Measurements from ENCODE around the gene RNASEH2B.
A peak's percentile ranks its signal among the peaks of the same experiment; 100 is the strongest.

RNASEH2B gene

GRCh38 chr13:50889317-50889716 is 20.3 kb upstream of the RNASEH2B start:
- no peak for TF ChIP-seq CTCF (conservative IDR thresholded peaks at IDR 0.05; ENCODE audit: low read depth, low read length)
- Histone ChIP-seq H3K36me3 (ENCODE audit: insufficient read depth) (no peaks in the 10 kb centered on the region), H2AFZ (ENCODE audit: low read depth) (no peak overlapping the region), H4K20me1 (ENCODE audit: insufficient read depth) (no peaks in the 10 kb centered on the region), H3K4me2 (peak overlapping the region; percentile 42; the same call in 1 of the 2 replicates), H3K9ac (no peak overlapping the region), H3K27ac (no peak overlapping the region), H3K4me1 (ENCODE audit: low read depth, poor library complexity, severe bottlenecking) (peaks cover 58% of the 10 kb centered on the region), H3K4me3 (IDR thresholded peaks at IDR 0.05; ENCODE audit: insufficient read depth, low read depth, low read length) (no peak overlapping the region), H3K27me3 (ENCODE audit: insufficient read depth, low read depth) (no peaks in the 10 kb centered on the region), H3K79me2 (ENCODE audit: insufficient read depth, low read depth) (no peaks in the 10 kb centered on the region)

- no peak for TF ChIP-seq CTCF (conservative IDR thresholded peaks at IDR 0.05; ENCODE audit: low read depth, low read length)
- Histone ChIP-seq H3K27me3 (ENCODE audit: insufficient read depth, low read depth) (no peaks in the 10 kb centered on the region), H3K4me1 (ENCODE audit: low read depth, poor library complexity, severe bottlenecking) (peaks cover 74% of the 10 kb centered on the region), H3K79me2 (ENCODE audit: insufficient read depth, low read depth) (no peaks in the 10 kb centered on the region), H3K9ac (no peak overlapping the region; the same call in 1 of the 2 replicates), H3K4me2 (peak overlapping the region; percentile 86; the same call in 1 of the 2 replicates), H4K20me1 (ENCODE audit: insufficient read depth) (no peaks in the 10 kb centered on the region), H2AFZ (ENCODE audit: low read depth) (no peak overlapping the region; the same call in 1 of the 2 replicates), H3K36me3 (ENCODE audit: insufficient read depth) (no peaks in the 10 kb centered on the region), H3K27ac (peak overlapping the region; percentile 96), H3K4me3 (IDR thresholded peaks at IDR 0.05; ENCODE audit: insufficient read depth, low read depth, low read length) (no peak overlapping the region)
These were observed 18.4 kb upstream of the RNASEH2B start for GRCh38 chr13:50891206-50891605.

- Histone ChIP-seq H4K20me1 (ENCODE audit: insufficient read depth) (no peaks in the 10 kb centered on the region), H3K79me2 (ENCODE audit: insufficient read depth, low read depth) (no peaks in the 10 kb centered on the region), H3K27ac (peak overlapping the region; percentile 96), H3K4me1 (ENCODE audit: low read depth, poor library complexity, severe bottlenecking) (peaks cover 74% of the 10 kb centered on the region), H3K27me3 (ENCODE audit: insufficient read depth, low read depth) (no peaks in the 10 kb centered on the region), H3K4me3 (IDR thresholded peaks at IDR 0.05; ENCODE audit: insufficient read depth, low read depth, low read length) (no peak overlapping the region), H2AFZ (ENCODE audit: low read depth) (peak overlapping the region; percentile 34; the same call in 1 of the 2 replicates), H3K36me3 (ENCODE audit: insufficient read depth) (no peaks in the 10 kb centered on the region), H3K9ac (peak overlapping the region; percentile 76; the same call in 1 of the 2 replicates), H3K4me2 (peak overlapping the region; percentile 86)
- no peak for TF ChIP-seq CTCF (conservative IDR thresholded peaks at IDR 0.05; ENCODE audit: low read depth, low read length)
These were observed 17.2 kb upstream of the RNASEH2B start for GRCh38 chr13:50892210-50892944.

- Histone ChIP-seq H3K27ac (peak overlapping the region; percentile 96), H3K4me3 (IDR thresholded peaks at IDR 0.05; ENCODE audit: insufficient read depth, low read depth, low read length) (no peak overlapping the region), H3K4me2 (peak overlapping the region; percentile 94), H3K4me1 (ENCODE audit: low read depth, poor library complexity, severe bottlenecking) (peaks cover 74% of the 10 kb centered on the region), H3K27me3 (ENCODE audit: insufficient read depth, low read depth) (no peaks in the 10 kb centered on the region), H3K36me3 (ENCODE audit: insufficient read depth) (no peaks in the 10 kb centered on the region), H3K9ac (peak overlapping the region; percentile 76), H3K79me2 (ENCODE audit: insufficient read depth, low read depth) (no peaks in the 10 kb centered on the region), H2AFZ (ENCODE audit: low read depth) (peak overlapping the region; percentile 63), H4K20me1 (ENCODE audit: insufficient read depth) (no peaks in the 10 kb centered on the region)
- TF ChIP-seq CTCF (conservative IDR thresholded peaks at IDR 0.05; ENCODE audit: low read depth, low read length) = no peak
These were observed 16.3 kb upstream of the RNASEH2B start for GRCh38 chr13:50893211-50893852.
